CD4-positive, alpha-beta T cell treated with Interleukin-12 subunit alpha and Interleukin-12 subunit beta, for 1 hour (primary cell): ENCODE data around the gene FAM216B.
"Not testable (repeated sequence)": the region's sequence is repeated elsewhere in the genome, so short reads cannot be mapped to it uniquely, and the experiment has no call there.

Experiments used
- DNase-seq: peaks from one replicate; pipeline ENCODE4 v3.0.0-alpha.2; 2020

The FAM216B gene

GRCh38 chr13:42781352-42781751 lies at the start of gene FAM216B:
TSS of gene FAM216B (plus strand) at chr13:42781584. CDS start at chr13:42784068, 2,484 bp downstream.
- DNase-seq: no peak

- no peak for DNase-seq
Measured at GRCh38 chr13:42732073-42732472, 49.3 kb upstream of the FAM216B start.

DNA sequence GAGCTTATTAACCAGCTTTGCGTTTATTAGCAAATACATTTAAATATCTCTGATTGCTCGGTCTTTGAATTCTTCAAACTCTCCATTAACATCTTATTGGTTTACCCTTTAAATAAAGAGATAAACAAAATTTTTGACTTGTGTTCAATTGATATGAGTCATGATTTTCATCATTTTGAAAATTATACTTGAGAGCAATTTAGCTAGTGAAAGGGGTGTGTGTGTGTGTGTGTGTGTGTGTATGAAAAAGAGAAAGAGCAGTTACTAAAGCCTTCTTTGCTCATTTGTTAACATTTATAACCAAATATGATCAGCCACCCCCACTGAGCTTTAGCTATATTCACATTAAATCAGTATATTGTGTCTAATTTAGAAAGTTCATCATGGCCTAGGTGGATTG lies 48.3 kb upstream of the FAM216B start:
- no peak for DNase-seq

DNA sequence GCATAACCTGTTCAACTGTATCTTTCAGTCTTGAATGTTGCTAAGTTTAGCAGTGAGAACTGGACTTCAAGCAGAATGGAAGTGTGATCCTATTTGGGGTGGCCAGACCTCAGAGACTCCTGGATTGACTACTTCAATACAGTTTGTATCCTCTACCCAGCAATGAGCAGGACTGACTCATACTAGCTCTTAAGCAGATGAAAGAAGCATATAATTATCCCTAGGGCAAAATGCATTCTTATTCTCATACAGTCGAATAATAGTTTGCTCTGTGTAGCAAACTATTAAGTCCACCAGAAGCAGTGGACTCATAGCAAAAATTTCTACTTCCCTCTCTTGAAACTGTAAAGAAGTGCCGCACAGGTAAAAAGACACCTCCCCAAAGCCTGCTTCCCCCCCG lies 46.4 kb upstream of the FAM216B start:
- no peak for DNase-seq

DNA sequence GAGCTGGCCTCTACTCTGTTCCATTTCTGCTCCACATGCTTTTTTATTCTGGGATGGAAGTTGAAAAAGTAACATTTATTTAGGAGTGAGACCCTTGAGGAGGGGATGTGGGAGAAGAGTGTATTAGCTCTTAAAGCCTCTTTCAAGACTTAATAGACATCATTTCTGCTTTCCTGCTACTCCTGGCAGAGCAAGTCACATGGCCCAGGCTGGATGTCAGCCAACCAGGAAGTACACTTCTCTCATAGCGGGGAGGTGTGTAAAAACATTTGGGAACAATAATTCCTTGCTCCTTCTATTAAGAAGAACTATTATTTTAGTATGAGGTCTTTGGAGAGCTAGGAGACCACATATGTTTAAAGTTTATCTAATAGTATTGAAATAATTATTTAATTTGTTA lies 40.6 kb upstream of the FAM216B start:
- DNase-seq: no peak

GRCh38 chr13:42741914-42742313 lies 39.5 kb upstream of the FAM216B start:
- DNase-seq: no peak

DNA sequence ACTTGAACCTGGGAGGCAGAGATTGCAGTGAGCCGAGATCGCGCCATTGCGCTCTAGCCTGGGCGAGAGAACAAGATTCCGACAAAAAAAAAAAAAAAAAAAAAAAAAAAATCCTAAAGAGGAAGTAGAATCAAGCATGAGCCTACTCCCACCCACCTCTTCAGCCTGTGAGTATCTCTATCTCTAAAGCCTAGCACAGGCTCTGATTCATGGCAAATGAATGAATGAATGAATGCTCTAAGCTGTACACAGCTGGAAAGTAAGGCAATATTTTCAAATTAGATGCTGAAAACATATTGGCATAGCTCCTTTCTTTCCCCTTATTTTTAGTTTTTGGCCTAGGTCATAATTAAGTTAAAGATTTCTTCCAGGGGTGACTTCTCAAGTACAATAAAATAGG lies 35.7 kb upstream of the FAM216B start:
- no peak for DNase-seq

- no peak for DNase-seq
Measured at GRCh38 chr13:42746866-42747265, 34.5 kb upstream of the FAM216B start.

- no peak for DNase-seq
Measured at GRCh38 chr13:42747399-42747873, 33.9 kb upstream of the FAM216B start.

DNA sequence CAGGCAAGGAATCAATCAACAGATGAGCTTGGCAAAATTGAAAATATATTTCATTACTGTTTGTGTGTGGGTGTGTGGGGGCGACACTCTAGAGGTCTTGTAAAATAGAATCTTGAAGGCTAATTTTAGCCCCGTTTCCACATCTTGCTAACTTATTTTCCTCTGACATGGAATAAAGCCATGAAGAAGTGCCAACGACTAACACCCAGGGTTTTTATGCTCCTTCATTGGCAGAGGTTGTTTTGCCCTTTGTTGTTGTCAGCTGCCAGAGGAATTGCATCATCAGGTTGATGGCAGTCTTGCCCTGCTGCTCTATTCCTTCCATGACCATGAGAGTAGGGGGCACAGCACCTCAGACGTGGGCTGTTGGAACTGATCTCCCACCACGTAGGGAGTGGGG lies 30.6 kb upstream of the FAM216B start:
- no peak for DNase-seq

DNA sequence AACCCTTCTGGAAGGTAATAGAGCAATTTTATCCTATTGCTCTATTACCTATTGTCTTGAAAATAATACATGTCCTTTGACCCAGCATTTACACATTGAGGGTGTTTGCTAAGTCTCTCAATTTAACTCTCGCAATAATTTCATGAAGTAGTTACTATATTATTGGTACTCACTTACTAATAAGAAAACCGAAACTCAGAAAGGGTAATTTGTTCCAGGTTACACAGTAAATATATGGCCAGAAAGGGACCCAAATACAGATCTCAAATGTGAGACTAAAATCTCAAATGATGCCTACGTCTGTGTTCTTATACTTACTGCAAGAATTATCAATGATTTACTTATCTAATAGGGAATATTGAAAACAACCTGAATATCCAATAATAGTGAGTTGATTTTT lies 29.7 kb upstream of the FAM216B start:
- no peak for DNase-seq

GRCh38 chr13:42752731-42753130 lies 28.7 kb upstream of the FAM216B start:
- no peak for DNase-seq

- DNase-seq: no peak
Measured at GRCh38 chr13:42753697-42754096, 27.7 kb upstream of the FAM216B start.

- DNase-seq: no peak
Measured at GRCh38 chr13:42754801-42755510, 26.4 kb upstream of the FAM216B start.

- DNase-seq: no peak
Measured at GRCh38 chr13:42757678-42758420, 23.5 kb upstream of the FAM216B start.

DNA sequence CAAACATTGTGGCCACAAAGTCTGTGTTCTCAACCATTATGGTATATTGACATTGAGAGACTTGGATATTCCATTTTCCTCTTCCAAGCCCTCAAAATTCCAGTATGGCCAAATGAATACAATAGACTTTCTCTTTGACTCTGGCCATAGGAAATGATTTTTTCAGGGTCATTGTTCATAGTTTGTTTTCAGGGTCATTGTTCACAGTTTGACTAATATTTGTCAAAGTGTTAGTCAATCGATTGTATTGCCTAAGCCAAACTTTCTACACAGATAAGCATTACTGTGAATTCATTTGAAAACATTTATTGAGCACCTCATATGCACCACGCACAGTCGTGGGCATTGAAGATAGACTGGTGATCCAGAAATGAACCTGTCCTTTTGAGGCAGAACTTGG lies 22.9 kb upstream of the FAM216B start:
- no peak for DNase-seq

GRCh38 chr13:42760951-42761350 lies 20.4 kb upstream of the FAM216B start:
- DNase-seq: no peak

DNA sequence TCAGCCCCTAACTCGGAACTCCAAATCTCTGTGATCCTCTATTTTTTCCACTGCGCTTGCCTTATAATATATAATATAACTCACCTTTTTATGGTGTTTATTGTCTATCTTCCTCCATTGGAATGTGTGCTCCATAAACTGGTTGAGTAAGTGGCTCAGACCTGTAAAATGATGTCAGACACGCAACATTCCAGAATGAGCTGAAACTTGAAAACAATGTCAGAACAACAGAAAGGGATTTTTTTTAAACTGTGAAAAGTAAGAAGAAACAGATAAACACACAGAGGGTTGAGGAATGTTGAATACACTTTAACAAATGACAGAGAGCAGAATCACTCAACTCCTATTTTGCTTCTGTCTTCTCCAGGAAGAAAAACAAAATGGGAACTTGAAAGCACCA lies 19.1 kb upstream of the FAM216B start:
- DNase-seq: no peak

GRCh38 chr13:42762917-42763316 lies 18.5 kb upstream of the FAM216B start:
- no peak for DNase-seq

DNA sequence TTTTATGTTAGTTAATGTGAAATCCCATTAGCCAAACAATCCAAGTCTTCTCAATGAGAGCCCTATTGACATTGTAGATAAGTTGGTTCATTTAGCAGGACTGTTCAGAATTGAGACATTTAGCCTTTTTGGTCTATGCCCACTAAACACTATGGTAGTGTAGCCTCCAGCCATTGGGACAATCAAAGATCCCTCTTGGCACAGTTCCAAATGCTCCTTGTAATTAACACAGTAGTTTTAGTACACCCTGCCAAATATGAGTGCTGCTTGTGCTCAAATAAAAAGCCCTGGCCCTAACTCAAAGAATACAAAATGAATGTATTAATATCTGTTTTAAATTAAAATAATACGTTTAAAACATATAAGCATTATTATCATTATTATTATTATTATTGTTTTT lies 15.4 kb upstream of the FAM216B start:
- no peak for DNase-seq

DNA sequence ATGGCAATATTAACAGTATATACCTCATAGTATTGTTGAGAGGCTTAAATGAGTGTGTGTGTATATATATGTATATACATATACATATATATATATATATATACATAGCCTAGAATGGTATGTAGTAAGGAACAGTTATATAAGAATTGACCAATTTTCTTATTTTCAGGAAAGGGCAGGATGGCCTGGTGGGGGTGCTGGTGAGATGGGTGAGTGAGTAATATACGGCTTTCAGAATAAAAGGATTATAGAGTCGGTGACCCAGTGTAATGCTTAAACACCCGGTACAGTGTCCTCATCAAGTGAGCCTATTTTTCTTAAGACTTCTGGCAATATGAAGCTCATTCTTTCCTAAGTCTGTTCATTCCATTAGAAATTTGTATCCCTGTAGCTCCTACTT lies 11.7 kb upstream of the FAM216B start:
- DNase-seq: no peak

DNA sequence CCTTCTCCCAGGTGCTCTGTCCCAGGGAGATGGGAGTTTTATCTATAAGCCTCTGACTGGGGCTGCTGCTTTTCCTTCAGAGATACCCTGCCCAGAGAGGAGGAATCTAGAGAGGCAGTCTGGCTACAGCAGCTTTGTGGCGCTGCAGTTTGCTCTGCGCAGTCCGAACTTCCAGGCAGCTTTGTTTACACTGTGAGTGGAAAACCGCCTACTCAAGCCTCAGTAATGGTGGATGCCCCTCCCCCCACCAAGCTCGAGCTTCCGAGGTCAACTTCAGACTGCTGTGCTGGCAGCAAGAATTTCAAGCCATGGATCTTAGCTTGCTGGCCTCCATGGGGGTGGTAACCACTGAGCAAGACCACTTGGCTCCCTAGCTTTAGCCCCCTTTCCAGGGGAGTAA lies 4.8 kb upstream of the FAM216B start:
- not testable (repeated sequence) for DNase-seq

DNA sequence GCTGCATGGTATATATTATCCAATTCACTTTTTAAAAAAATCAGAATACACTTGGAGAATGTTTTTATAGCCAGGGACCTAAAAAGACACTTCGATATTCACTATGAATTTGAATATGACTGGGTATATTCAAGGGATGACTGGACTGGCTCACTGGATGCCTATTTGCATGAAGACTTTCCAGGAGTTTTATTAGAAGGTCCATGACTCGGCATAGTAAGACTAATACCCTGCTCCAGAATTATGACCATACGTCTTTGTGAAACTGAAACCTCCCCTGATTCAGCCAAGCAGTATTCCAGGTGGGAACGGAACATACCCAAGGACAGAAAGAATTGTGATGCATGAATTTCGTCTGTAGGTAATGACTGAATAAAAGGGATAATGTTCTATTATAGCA lies 3.9 kb upstream of the FAM216B start:
- DNase-seq: no peak

- no peak for DNase-seq
Measured at GRCh38 chr13:42780044-42780443, 1.3 kb upstream of the FAM216B start.

GRCh38 chr13:42786715-42787114 lies 5.3 kb downstream of the FAM216B start:
- no peak for DNase-seq
